ENCODE results near the gene DCST1.

The DCST1 gene

DNA sequence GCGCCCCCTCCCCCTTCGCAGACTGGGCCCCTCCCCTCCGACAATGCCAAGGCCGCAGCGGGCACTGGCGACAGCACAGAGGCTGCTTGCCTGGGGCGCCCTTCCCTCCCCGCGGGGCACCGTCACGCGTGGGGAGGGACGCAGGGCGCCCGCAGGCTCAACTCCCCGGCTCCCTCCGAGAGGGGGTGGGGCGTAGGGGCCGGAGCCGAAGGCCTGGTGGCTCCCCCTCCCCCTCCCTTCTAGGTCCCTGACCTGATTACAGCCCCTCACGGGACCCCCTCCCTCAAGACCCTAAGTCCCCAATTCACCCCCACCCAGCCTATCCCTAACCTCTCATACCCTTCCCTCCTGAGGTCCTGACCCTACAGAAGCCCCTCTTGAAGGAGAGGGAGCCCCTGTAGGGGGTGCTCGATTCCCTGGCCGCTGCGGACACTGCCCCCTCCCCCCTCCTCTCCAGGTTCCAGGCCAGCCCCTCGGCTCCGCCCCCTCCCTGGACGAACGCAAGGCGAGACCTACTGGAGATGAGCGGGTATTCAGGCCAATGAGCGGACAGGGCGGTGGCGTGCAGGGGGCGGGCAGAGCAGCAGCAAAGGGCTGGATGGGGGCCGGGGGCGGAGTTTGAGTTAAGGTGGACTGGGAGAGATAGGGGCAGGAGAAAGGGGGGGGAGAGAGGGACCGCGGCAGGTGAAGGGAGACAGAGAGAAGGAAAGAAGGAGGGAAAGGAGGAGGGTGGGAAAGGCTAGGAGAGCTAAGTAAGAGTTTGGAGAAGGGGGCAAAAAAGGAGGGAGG lies 31.8 kb upstream of the DCST1 start:
- peak; percentile 99 for DNase-seq

DNA sequence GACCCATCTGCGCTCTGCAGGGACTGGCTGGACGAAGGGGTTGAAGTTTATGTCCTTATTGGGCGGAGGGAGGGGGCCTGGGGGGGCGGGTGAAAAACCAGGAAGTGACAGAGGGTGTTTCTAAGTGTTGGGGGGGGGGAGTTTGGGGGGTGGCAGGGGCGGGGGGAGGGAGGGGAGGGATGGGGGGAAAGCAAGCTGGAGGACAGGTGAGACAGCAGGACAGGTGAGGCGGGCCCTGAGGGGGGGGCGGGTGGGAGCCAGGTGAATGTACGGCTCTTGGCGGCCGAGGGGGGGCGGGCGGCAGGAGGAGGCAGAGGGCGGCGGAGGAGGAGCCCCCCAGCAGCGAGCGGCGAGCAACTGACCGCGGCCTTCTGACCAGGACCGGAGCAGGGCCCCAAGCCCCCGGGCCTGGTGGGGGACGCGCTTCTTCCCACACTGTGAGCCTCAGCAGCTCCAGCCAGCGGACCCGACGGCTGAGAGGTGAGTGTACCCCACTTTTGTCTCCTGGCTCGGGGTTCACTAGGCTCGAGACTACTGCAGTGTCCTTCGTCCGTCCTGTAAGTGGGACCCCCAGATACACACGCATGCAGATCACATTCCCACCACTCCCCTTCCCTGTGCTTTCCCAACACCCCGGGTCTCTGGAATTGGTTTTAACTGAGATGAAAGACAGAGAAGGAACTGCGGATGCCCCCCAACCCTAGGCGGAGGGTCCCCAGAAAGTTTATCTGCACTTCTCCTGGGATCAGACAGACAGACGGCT lies 31.0 kb upstream of the DCST1 start, which contains the start of gene ZBTB7B:
Gene ZBTB7B, plus strand, starts transcription at position 339 of the 763 bp plus-strand sequence. CDS start 11,859 bp downstream, outside the sequence.
- DNase-seq: no peak

DNA sequence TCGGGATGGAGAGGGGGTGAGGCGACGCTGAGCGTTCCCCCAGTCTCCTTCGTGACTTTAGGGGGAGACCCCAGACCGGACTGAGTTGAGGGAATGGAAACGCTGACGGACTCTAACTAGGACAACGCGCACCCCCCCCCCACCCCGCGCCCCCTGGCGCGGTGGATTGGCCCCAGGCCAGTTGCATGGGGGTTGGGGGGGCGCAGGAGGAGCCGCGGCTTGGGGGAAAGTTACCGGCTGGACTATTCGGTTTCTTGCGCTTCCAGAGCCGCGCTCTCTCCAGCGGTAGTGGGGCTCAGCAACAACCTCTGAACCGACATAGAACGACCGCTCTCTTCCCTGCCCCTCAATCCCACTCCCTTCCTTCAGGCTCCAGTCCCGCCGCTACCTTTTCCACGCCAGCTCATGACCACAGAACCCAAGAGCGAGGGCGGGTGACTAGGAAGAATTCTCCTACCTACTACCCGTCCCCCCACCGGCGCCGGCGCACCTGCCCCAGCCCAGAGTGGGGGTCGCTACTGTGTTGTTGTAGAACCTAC lies 30.3 kb upstream of the DCST1 start:
- DNase-seq: peak; percentile 32

DNA sequence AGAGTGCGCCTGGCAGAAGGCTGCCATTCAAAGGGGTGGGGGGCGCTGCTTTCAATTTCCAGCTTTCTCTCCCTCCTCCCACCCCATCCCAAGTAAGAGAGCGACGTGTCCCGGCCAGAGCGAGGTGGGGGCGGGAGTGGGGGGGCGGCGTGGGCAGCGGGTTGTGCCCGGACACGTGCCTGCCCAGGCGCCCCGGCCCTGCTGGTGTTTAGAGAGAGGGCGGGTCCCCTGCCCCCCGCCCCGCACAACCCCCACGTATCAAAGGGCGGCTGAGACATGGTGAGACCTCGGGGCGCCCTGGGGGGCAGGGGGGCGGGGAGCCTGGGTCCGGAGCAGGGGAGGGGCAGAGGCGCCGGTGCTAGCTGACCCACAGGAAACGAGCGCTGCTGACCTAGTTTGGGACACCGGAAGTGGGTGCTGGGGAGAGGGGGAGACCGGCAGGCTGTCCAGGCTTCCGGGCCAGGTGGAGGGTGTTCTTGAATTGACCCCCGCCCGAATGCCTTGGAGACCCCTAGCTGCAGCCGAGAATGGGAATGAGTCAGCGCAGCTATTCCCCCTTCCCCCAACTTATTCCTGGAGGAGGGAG lies 29.8 kb upstream of the DCST1 start:
- no peak for DNase-seq

DNA sequence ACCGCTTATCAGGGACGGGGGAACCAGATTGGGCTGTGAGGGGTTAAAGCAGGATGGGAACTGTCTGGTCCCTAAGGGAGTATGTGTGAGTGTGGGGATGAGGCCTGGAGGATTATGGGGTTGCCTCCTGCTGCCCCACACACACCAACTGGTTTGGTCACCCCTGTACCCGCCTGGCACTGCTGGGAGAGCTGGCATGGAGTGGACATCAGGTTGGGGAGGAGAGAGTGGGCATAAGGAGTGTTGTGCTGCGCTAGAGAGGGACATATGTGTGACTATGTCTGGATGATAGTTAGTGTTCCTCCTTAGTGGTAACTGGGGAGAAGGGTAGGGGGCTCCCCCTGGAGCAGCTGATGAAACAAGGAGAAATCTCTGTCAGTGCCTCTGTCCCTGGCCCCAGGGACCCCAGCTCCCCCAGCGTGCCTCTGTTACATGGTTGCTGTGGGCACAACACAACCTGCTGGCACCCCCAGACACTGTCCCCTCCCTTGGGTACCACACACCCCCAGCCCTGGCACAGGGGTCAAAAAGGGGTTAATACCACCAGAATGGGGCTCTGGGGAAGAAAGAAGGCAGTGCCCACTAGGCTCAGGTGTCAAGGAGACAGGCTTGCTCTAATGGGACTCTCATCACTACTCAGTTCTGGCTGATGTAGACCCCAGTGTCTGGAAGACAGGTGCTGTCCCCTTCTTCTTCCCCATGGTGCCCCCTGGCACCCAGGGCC lies 29.1 kb upstream of the DCST1 start:
- no peak for DNase-seq

DNA sequence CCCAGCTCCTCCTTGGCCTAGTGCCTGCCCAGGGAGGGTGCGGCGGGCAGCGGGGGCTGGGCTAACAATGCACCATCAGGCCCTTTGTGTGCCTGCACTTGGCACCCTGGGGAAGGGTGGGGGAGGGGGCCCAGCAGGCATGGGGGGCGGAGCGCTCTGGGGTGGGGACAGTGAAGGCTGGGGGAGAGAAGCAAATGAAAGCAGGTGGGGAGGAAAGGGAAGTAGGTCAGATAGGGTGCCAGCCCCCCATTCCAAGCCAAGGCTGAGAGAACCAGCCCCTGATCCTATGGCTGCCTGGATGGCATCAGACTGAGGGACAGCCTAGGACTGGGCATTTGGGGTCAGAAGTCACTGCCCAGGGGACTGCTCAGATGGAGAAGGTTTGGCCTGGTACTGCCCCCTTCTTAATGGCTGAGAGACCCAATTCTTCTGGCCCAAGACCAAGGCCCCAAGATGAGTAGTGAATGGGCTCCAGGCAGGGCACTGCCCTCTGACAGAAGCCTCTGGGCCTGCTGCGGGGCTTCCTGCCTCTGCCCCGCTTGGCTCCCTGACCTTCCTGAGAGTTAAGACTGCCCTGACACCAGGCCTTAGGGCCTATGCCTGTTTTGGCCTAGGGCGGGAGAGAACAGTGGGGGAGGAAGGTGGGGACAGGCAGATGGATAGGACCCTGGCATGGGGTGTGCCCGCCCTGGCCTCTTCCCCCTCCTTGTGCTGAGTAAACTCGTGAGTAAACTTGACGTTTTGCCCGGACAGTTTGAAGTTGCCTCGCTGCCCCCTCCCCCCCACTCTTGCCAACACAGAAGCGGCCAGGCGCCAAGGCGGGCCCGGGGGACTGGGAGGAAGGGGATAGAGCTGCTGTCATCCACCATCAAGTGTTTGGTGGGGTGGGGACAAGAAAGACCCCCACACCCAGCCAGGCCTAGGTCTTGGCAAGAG lies 28.3 kb upstream of the DCST1 start:
- DNase-seq: peak; percentile 28

DNA sequence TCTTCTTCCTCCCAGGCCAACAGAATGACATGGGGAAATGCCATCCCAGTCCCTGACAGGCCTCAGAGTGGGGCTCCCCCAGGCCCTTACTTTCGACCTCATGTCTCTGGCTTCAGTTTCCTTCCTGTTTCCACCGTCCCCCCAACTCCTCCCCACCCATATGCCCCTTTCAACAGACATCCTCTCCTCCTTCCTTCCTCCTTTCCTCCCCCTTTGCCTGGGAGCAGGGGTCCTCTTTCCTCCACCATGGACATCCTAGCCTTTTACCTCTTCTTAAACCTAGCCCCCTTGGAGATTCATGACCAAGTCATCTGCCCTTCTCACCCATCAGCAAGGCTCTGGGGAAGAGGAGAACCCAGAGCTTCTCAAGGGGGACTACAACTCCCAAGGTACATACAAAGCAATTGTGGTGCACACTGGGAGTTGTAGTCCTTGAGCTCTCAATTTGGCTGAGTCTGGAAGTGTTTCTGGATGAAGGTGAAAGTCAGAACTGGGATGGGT lies 27.0 kb upstream of the DCST1 start:
- DNase-seq: peak; percentile 25

DNA sequence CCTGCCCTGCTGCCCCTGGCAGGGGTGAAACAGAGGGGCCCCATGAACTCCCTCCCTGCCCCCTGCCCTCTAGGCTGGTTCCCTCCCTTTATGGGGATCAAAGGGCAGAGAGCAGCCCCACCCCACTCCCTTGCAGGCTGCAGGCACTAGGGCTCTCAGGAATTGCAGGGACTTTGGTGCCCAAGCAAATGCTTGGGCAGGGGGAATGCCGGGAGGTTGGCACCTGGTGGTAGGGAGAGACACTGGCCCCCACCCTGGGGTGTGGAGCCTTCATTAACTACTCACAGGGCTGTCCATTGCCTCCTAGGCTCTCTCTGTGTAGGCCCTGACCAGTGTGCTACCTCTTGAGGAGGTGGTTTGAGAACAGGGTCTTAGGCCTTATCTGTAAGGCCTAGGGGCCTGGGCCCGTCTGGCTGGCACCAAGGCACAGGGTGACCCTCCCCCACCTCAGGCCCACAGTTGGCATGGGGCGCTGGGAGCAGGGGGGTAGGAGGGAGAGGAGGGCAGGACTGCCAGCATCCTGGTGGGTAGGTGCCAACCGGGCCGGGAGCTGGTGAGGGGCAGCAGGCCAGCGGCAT lies 26.3 kb upstream of the DCST1 start:
- no peak for DNase-seq

DNA sequence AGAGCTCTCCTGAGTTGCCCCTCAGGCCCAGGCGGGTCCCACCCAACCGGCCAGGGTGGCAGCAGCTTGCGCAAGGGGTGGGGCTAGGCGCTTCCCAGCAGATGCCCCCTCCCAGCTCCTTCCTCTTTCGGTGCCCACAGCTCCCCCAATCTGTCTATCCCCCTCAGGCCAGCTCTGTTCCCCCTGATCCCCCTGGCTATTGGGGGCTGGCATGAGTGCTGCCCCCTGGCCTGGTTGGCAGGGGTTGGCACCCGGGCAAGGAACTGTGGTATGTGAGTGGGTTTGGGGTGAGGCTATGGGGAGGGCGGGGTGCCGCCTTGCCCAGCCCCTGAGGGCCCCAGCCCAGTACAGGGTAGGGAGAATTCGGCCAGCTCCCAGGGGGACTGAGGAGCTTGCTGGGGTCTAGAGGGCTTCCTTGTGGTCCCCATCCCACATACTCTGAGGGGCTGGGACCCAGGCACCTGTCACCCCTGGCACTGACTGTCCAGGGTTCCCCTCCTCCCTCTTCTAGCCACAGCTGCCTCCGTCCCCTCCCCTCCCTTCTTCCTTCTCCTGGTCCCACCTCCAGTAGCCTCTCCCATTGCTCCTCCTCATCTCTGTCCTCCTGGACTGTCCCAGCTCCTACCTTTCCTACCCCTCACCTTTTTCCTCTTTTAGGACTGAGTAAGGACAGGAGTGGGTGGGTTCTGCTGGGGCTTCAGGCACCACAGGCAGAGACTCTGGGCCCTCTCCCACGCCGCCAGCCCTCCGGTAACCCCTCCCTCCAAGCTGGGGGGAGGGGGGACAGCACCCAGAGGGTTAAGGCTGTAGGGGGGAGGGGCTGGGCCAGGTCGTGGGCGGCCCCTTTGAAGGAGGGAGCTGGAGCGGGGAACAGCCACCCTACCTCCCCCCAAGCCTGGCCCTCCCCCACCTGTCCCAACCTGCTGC lies 25.3 kb upstream of the DCST1 start:
- peak; percentile 69 for DNase-seq

DNA sequence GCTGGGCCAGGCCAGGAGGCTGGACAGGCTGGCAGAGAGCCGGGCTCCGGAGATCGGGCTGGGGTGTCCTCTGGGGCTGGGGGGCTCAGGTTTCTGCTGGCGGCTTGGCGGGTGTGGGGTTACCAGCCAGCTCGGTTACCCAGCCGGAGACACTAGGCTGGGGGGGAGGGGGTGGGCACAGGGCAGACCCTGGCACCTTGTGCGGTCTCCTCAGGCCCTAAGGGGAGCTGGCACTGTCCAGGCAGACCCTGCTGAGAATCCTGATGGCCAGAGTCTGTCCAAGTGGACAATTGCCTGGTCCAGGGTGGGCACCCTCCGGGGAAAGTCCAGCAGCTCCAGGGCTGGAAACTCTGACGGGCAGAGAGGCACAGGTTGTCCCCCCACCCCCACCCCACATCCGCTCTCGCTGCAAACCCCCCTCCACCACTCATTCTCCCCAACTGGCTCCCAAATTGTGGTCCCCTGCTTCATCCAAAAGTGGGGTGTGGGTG lies 24.4 kb upstream of the DCST1 start:
- DNase-seq: peak; percentile 41

DNA sequence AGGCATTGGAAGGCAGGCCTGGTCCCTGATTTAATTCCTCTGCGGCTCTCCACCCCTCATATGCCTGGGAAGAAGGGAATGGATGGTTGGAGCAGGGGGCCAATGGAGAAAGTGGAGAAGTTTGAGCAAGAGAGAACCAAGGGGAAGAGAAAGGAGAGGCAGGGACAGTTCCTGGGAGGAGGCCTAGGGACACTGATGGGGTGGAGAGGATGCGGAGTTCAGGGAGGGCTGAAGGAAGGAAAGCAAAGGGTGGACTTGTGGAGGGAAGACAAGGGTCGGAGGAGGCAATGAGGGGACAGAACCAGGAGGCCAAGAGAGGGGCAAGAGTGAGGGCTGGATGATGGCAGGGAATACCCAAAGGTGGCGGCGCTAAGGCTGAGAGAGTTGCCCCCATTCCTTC lies 23.9 kb upstream of the DCST1 start:
- no peak for DNase-seq

DNA sequence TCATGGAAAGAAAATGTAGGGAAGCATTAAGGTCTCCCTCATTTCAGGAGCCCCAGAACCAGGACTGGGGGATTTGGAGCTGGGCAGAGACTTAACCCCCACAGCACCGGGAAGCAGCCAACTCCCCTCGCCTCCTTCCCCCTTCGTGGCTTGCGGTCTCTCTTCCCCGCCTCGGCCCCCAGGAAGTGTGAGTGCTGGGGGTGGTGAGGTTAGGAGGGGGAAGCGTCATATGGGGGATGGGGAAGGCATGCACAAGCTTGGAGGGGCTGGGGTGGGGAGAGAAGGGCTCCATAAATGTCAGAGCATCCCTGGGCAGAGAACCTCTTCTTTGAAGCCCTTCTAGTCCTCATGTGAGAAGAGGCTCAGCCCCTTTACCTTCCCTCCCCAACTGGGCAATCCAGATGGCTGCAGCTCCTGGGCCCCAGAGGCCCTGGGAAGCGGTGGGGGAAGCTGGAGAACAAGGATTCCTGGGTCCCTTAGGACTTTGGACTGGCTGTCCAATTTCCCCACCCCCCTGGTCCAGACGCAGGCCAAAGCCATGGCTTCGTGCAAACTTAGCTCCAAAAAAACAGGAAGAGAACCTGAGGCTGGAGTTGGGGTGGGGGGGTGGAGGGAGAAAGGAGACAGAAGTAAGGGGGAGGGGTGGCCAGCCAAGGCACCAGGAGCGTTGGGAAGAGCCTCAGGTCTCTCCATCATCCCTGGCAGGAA lies 23.3 kb upstream of the DCST1 start:
- peak; percentile 34 for DNase-seq

DNA sequence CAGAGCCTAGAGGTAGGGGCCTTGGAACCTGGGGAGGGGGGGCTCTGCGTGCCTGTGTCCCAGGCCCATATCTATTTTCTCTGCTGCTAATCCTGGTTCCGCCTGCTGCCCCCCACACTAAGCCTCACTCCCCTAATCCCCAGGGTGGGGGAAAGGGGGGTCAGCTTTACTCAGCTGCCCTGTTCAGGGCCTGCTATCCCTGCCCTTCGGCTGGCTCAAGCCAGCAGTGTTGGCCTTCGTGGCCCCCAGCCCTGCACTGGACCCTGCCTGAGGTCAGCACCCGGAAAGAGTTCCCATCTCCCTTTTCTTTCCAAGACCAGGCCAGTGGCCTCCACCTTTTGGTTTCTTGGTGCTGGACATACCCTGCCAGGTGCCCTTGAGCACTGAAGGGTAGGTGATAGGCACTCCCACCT lies 22.6 kb upstream of the DCST1 start:
- DNase-seq: no peak

DNA sequence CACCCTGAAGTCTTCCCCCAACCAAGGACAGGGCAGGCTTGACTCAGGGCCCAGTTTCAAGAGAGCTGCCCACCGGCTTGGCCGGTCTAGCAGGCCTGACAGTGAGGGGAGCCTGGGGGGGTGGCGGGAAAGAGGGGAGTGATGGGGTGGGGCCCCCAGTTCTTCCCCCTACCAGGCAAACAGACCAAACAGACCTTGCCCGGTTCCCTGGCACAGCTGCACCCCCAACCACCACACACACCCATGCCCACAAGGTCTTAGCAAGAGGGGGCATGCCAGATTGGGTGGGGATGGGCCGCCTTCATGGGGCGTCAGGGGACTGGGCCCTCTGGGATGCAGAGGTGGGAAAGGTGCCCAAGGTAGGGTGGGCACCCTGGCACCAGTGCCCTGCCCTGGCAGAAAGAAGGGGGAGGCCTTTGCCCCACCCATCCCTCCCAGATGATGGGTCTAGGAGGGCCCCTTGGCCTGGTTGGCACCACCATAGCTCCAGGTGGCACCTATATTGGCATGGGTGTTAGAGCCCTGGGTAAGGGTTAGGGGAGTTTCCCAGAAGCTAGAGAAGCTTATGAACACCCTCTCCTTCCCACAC lies 22.1 kb upstream of the DCST1 start:
- DNase-seq: no peak

DNA sequence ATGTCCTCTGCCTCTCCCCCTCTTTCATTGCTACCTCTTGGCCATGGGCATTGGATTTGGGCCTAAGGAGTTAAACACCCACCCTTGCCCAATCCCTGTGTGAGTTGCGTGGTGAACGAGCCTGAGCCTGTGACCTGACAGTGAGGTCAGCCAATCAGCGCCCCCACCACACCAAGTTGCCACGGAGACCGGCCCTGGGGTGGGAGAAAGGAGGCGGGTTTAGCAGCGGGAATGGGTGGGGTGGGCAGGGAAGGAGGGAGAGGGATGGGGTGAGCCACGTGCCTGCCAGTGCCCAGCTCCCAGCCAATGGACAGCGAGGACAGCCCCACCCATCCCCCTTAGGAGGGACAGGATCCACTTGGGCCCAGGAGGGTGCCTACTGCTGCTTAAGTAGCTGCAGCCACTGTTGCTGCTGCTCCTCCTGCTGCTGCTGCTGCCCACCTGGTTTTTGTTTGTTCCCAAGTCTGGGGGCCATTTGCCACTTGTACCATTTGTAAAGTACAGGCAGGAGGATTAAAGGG lies 21.5 kb upstream of the DCST1 start:
- peak; percentile 37 for DNase-seq

DNA sequence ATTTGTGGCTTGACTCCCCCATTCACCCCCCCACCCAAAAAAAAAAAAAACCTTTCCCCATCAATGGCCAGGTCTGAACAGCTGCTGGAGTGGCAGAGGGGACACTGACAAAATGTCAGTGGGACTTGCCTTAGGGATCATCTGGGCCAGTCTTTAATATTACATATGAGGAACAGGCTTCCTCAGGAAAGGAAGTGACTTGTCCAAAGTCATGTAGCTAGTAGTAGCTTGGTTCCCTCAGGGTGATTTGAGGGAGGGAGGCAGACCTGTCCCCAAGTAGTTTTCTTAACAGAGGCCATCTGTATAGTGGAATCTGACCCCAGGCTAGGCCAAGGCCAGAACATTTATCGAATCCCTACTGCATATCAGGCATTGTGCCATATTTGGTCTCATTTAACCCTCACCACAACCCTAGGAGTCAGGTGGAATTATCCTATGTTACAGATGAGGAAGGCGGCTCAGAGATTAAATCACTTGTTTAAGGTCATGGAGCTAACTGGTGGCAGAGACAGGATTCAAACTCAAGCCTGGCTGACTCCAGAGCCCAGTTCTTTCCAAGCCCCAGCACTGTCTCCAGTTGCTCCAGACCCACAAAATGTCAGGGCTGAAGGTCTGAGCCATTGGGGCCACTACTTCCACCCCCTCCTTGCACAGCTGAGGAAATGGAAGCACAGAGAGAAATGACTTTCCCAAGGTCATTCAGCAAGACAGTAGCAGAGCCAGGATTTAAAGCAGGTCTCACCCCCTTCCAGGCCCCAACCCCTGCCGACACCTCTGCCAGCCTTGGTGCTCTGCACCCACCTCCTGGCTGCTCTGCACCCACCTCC lies 20.6 kb upstream of the DCST1 start:
- DNase-seq: peak; percentile 15

DNA sequence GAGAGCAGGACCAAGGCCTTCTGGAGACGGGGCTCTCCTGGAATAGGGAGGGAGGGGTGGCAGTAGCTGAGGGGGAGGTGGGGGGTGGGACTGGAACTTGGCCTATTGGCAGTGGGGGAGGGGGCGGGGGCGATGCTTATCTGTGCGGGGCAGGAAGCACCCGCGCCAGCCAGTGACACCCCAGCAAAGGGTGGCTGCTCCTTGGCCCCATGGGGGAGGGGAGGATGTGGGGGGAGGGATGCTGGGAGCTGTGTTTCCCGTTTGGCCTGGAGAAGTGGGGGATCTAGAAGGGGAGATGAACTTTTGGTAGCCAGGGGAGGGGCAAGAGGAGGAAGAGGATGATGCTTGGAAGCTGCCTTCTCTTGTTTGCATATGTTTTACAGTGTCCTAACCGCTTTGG lies 20.0 kb upstream of the DCST1 start:
- DNase-seq: peak; percentile 35
